GM23338 (cell line): ENCODE measurements around the gene BEND7. TPM values are rescaled to one million over a fixed set of nuclear protein-coding genes. Genes with fewer than 3 reads are reported as not detected.
A peak's percentile ranks its signal among the peaks of the same experiment; 100 is the strongest.

ENCODE experiments used
- ATAC-seq: fragments of 200-7000 bp; cut with Tn5 transposase; 3 replicates; pipeline ENCODE4 v1.9.1; 2020
- DNase-seq: peaks from one replicate; pipeline ENCODE4 v3.0.0-alpha.2; 2015; ENCODE audit warnings: low spot score
- H2AFZ ChIP-seq: fragments of 200-600 bp; sonication (generic); 2 replicates; pipeline ENCODE4 v1.8.0; 2016; ENCODE audit warnings: antibody characterized with exemption, mild to moderate bottlenecking, moderate library complexity
- H3F3A ChIP-seq: fragments of 200-600 bp; sonication (generic); replicated peaks from 2 replicates; pipeline ENCODE4 v1.8.0; 2017; ENCODE audit warnings: antibody characterized with exemption, mixed run types, low read depth
- H3K27ac ChIP-seq: fragments of 200-600 bp; sonication (generic); 2 replicates; pipeline ENCODE4 v1.6.1; 2016; ENCODE audit warnings: low read depth
- H3K27me3 ChIP-seq: fragments of 200-600 bp; sonication (generic); 2 replicates; pipeline ENCODE4 v1.8.0; 2016; ENCODE audit warnings: mild to moderate bottlenecking, mixed run types, moderate library complexity; ENCODE audit not compliant: insufficient read depth
- H3K36me3 ChIP-seq: fragments of 200-600 bp; sonication (generic); 2 replicates; pipeline ENCODE4 v1.8.0; 2016; ENCODE audit warnings: mild to moderate bottlenecking; ENCODE audit not compliant: insufficient read depth
- H3K4me1 ChIP-seq: fragments of 200-600 bp; sonication (generic); 2 replicates; pipeline ENCODE4 v1.8.0; 2016; ENCODE audit warnings: mild to moderate bottlenecking, moderate library complexity; ENCODE audit not compliant: insufficient read depth
- H3K4me2 ChIP-seq: fragments of 200-600 bp; sonication (generic); 2 replicates; pipeline ENCODE4 v1.7.1; 2017; ENCODE audit warnings: mixed run types
- H3K4me3 ChIP-seq: fragments of 200-600 bp; sonication (generic); 2 replicates; pipeline ENCODE4 v1.6.1; 2016; ENCODE audit warnings: mixed run types
- H3K79me2 ChIP-seq: fragments of 200-600 bp; sonication (generic); replicated peaks from 2 replicates; pipeline ENCODE4 v1.8.0; 2017; ENCODE audit warnings: mild to moderate bottlenecking; ENCODE audit not compliant: insufficient read depth
- H3K9me2 ChIP-seq: fragments of 200-600 bp; sonication (generic); 2 replicates; pipeline ENCODE4 v1.8.0; 2017; ENCODE audit not compliant: insufficient read depth
- H4K20me1 ChIP-seq: fragments of 200-600 bp; sonication (generic); replicated peaks from 2 replicates; pipeline ENCODE4 v1.8.0; 2017; ENCODE audit warnings: mild to moderate bottlenecking; ENCODE audit not compliant: insufficient read depth
- H3K27ac Mint-ChIP-seq: 2 replicates; pipeline ENCODE4 v1.8.0; 2020; ENCODE audit warnings: inconsistent platforms, mild to moderate bottlenecking, moderate library complexity, mixed read lengths
- H3K27me3 Mint-ChIP-seq: 3 replicates; pipeline ENCODE4 v1.8.0; 2022; ENCODE audit warnings: low read depth, mild to moderate bottlenecking, moderate library complexity, mixed read lengths, inconsistent platforms; ENCODE audit not compliant: insufficient read depth, poor library complexity
- H3K36me3 Mint-ChIP-seq: 3 replicates; pipeline ENCODE4 v1.8.0; 2021; ENCODE audit warnings: low read depth, mild to moderate bottlenecking, inconsistent platforms, moderate library complexity, mixed read lengths
- H3K4me1 Mint-ChIP-seq: 3 replicates; pipeline ENCODE4 v1.8.0; 2020; ENCODE audit warnings: mild to moderate bottlenecking, inconsistent platforms, mixed read lengths
- H3K4me3 Mint-ChIP-seq: 3 replicates; pipeline ENCODE4 v1.8.0; 2021; ENCODE audit warnings: moderate library complexity, mild to moderate bottlenecking, inconsistent platforms, mixed read lengths
- H3K9me3 Mint-ChIP-seq: 3 replicates; pipeline ENCODE4 v1.8.0; 2020; ENCODE audit warnings: moderate library complexity, mild to moderate bottlenecking, inconsistent platforms, mixed read lengths
- CTCF ChIP-seq, 2 experiments: fragments of 200-600 bp in 1 of 2; sonication (generic) in 1 of 2; conservative IDR thresholded peaks; 2 replicates each; pipeline versions ENCODE4 v1.5.1 to v1.6.1; 2016 to 2017; ENCODE audit warnings: antibody characterized with exemption in 2 of 2, low read depth in 2 of 2, mild to moderate bottlenecking in 2 of 2, moderate library complexity in 1 of 2
- ETS1 ChIP-seq: IDR thresholded peaks from 2 replicates; pipeline ENCODE4 v1.6.1; 2016; ENCODE audit warnings: antibody characterized with exemption
- EZH2phosphoT487 ChIP-seq: fragments of 200-600 bp; sonication (generic); IDR thresholded peaks from one replicate; pipeline ENCODE4 v1.8.1; 2018; ENCODE audit warnings: antibody characterized with exemption; ENCODE audit not compliant: unreplicated experiment
- REST ChIP-seq: IDR thresholded peaks from one replicate; pipeline ENCODE4 v1.6.1; 2018; ENCODE audit warnings: antibody characterized with exemption; ENCODE audit not compliant: unreplicated experiment
- STAT1 ChIP-seq: IDR thresholded peaks from one replicate; pipeline ENCODE4 v1.6.1; 2016; ENCODE audit warnings: antibody characterized with exemption; ENCODE audit not compliant: unreplicated experiment
- ZNF114 ChIP-seq: fragments of 250-450 bp; sonication (Bioruptor Pico); IDR thresholded peaks from 2 replicates; pipeline ENCODE4 v1.5.0; 2020; ENCODE audit warnings: mild to moderate bottlenecking, moderate library complexity
- ZNF331 ChIP-seq: fragments of 250-450 bp; sonication (Bioruptor Pico); IDR thresholded peaks from 2 replicates; pipeline ENCODE4 v1.5.0; 2020; ENCODE audit warnings: low read depth, mild to moderate bottlenecking, moderate library complexity
- ZNF462 ChIP-seq: fragments of 250-450 bp; sonication (Bioruptor Pico); IDR thresholded peaks from 2 replicates; pipeline ENCODE4 v1.5.0; 2020; ENCODE audit warnings: mild to moderate bottlenecking, moderate library complexity
- polyA plus RNA-seq: library from polyadenylated mRNA; unstranded; fragments of >200 nt; fragmentation: Nextera tagmentation; extraction: Ambion mirVana; gene quantifications from 2 replicates; pipeline ENCODE4 v1.2.1, GENCODE V29; 2016
- total RNA-seq: library from RNA; depleted of rRNA; stranded (reverse); fragments of >200 nt; shearing (Covaris generic); gene quantifications from 2 replicates; pipeline ENCODE4 v1.2.3, GENCODE V29; 2014

The BEND7 gene
- total and polyA plus RNA-seq, 2 experiments from 2014 or later, result 3.1 to 9.6 TPM

- H3K9me3 Mint-ChIP-seq, result no peaks in the 10 kb centered on the region
- ATAC-seq, result no peak
Observed at GRCh38 chr10:13511409-13511808, 17.4 kb downstream of the BEND7 start.

GRCh38 chr10:13505052-13505680 lies 23.6 kb downstream of the BEND7 start:
- H3K9me2 ChIP-seq, result no peaks in the 10 kb centered on the region
- ATAC-seq, result peak; percentile 32; the same call in 1 of the 3 replicates
- H3K79me2 ChIP-seq, result no peaks in the 10 kb centered on the region
- no peaks in the 10 kb centered on the region for H3K36me3 ChIP-seq
- H3K36me3 Mint-ChIP-seq, result no peaks in the 10 kb centered on the region
- H3K27ac Mint-ChIP-seq, result no peak overlapping the region
- no peak overlapping the region for H3K4me2 ChIP-seq
- H3K9me3 Mint-ChIP-seq, result no peaks in the 10 kb centered on the region
- H3K27me3 Mint-ChIP-seq, result peaks cover 9% of the 10 kb centered on the region
- no peak for DNase-seq
- H3F3A ChIP-seq, result no peaks in the 10 kb centered on the region
- peaks cover 4% of the 10 kb centered on the region; the same call in 1 of the 3 replicates for H3K4me1 Mint-ChIP-seq
- H2AFZ ChIP-seq, result no peak overlapping the region
- H3K4me3 ChIP-seq, result no peak overlapping the region
- H3K27me3 ChIP-seq, result no peaks in the 10 kb centered on the region
- no peaks in the 10 kb centered on the region for H3K4me1 ChIP-seq
- H3K27ac ChIP-seq, result no peak overlapping the region
- H4K20me1 ChIP-seq, result no peaks in the 10 kb centered on the region
- no peak overlapping the region for H3K4me3 Mint-ChIP-seq
- TF ChIP-seq ZNF462 (CRISPR knock-in tag) (no peak), REST (no peak), CTCF (conservative IDR thresholded peaks at IDR 0.05; ENCODE audit: low read depth in 2 of 2) (no peak), ETS1 (no peak), ZNF331 (no peak), STAT1 (no peak), ZNF114 (CRISPR knock-in tag) (no peak), EZH2phosphoT487 (no peak)

More at GRCh38 chr10:13511409-13511808, 17.4 kb downstream of the BEND7 start:
- no peaks in the 10 kb centered on the region for H3F3A ChIP-seq
- Mint-ChIP-seq H3K4me1 (no peaks in the 10 kb centered on the region), H3K27ac (no peak overlapping the region), H3K27me3 (peaks cover 3% of the 10 kb centered on the region), H3K36me3 (no peaks in the 10 kb centered on the region), H3K4me3 (no peak overlapping the region)
- no peak for TF ChIP-seq STAT1
- H3K36me3 ChIP-seq, result no peaks in the 10 kb centered on the region
- no peak overlapping the region for H3K4me3 ChIP-seq
- no peaks in the 10 kb centered on the region for H3K27me3 ChIP-seq
- DNase-seq, result no peak
- H3K4me2 ChIP-seq, result no peak overlapping the region
- no peaks in the 10 kb centered on the region for H3K4me1 ChIP-seq
- no peaks in the 10 kb centered on the region for H3K9me2 ChIP-seq
- H2AFZ ChIP-seq, result no peak overlapping the region
- no peak overlapping the region for H3K27ac ChIP-seq
- H3K79me2 ChIP-seq, result no peaks in the 10 kb centered on the region
- no peaks in the 10 kb centered on the region for H4K20me1 ChIP-seq
